ENCODE results near the gene GPR50.
A peak's percentile ranks its signal among the peaks of the same experiment; 100 is the strongest.

GPR50 gene

DNA sequence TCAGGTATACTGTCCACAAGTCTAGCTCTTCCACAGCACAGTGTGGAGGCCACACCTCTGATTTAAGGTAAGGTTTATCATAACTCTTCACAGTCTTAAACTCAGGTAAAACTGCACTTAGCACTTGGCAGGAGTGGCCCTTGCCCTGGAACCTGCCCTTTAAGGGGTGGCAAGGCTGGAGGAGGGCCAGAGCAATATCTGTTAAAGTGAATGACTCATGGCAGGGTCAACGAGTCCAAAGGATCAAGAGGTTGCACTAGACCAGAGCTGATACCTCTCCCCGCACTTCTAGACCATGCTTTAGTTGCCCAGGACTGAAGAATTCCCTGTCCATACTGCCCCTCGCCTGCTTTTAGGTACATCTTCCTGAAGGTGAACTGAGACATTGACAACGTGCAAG, 14.7 kb upstream of the GPR50 start:
- Histone ChIP-seq H2BK120ac (ENCODE audit: low read depth, low read length) (no peak overlapping the region), H3K27me3 (ENCODE audit: insufficient read depth, low read length, poor library complexity) (no peaks in the 10 kb centered on the region), H3K18ac (ENCODE audit: low read length) (no peak overlapping the region), H3K9ac (ENCODE audit: low read length) (no peak overlapping the region), H2AK5ac (ENCODE audit: low read length) (no peak overlapping the region), H2BK5ac (ENCODE audit: low read length) (no peak overlapping the region), H3K79me1 (ENCODE audit: low read length) (no peaks in the 10 kb centered on the region), H3K4ac (ENCODE audit: low read depth, low read length) (no peak overlapping the region), H3K4me3 (ENCODE audit: low read length) (no peak overlapping the region), H3K4me2 (ENCODE audit: low read length) (no peak overlapping the region), H3K4me1 (ENCODE audit: control insufficient read depth, low read depth, low read length) (no peaks in the 10 kb centered on the region), H3K27ac (ENCODE audit: low read depth, low read length) (no peak overlapping the region), H3K79me2 (ENCODE audit: control insufficient read depth, insufficient read depth, low read length) (no peaks in the 10 kb centered on the region), H4K5ac (ENCODE audit: low read length) (no peak overlapping the region), H4K8ac (ENCODE audit: low read depth, low read length) (no peak overlapping the region), H3K36me3 (ENCODE audit: control insufficient read depth, insufficient read depth, low read length) (no peaks in the 10 kb centered on the region), H2BK15ac (replicated peaks; ENCODE audit: low read depth) (no peak overlapping the region), H3K56ac (ENCODE audit: low read length) (no peak overlapping the region), H3K23ac (ENCODE audit: low read length) (no peak overlapping the region)
- WGBS (ENCODE audit: extremely low coverage, insufficient coverage, low lambda C conversion rate) = no CpG with 5 or more reads among the region's 4 CpGs
- no peak for DNase-seq

DNA sequence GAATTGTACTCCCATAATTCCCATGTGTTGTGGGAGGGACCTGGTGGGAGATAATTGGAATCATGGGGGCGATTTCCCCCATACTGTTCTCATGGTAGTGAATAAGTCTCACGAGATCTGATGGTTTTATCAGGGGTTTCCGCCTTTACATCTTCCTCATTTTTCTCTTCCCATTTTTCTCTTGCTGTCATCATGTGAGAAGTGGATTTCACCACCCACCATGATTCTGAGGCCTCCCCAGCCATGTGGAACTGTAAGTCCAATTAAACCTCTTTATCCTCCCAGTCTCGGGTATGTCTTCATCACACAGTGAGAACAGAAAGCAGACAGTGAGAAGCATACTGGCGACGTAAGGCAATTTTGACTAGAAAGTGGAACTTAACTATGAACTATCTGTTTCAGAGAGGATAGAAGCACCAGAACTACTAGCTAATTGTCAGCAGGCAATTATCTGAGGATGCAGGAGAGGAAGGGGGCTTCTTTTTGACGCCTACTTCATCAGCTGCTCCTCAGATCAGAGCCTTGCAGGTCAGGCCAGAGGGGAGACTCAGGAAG, 8.5 kb upstream of the GPR50 start:
- Histone ChIP-seq H2BK120ac (ENCODE audit: low read depth, low read length) (no peak overlapping the region), H3K79me2 (ENCODE audit: control insufficient read depth, insufficient read depth, low read length) (no peaks in the 10 kb centered on the region), H4K8ac (ENCODE audit: low read depth, low read length) (no peak overlapping the region), H3K36me3 (ENCODE audit: control insufficient read depth, insufficient read depth, low read length) (no peaks in the 10 kb centered on the region), H4K5ac (ENCODE audit: low read length) (no peak overlapping the region), H3K23ac (ENCODE audit: low read length) (no peak overlapping the region), H3K27me3 (ENCODE audit: insufficient read depth, low read length, poor library complexity) (no peaks in the 10 kb centered on the region), H3K56ac (ENCODE audit: low read length) (no peak overlapping the region), H3K4me2 (ENCODE audit: low read length) (no peak overlapping the region), H3K4me3 (ENCODE audit: low read length) (no peak overlapping the region), H2BK15ac (replicated peaks; ENCODE audit: low read depth) (no peak overlapping the region), H2AK5ac (ENCODE audit: low read length) (no peak overlapping the region), H3K79me1 (ENCODE audit: low read length) (no peaks in the 10 kb centered on the region), H3K4me1 (ENCODE audit: control insufficient read depth, low read depth, low read length) (no peaks in the 10 kb centered on the region), H3K27ac (ENCODE audit: low read depth, low read length) (no peak overlapping the region), H3K18ac (ENCODE audit: low read length) (no peak overlapping the region), H3K9ac (ENCODE audit: low read length) (no peak overlapping the region), H3K4ac (ENCODE audit: low read depth, low read length) (no peak overlapping the region), H2BK5ac (ENCODE audit: low read length) (no peak overlapping the region)
- DNase-seq = no peak
- WGBS (ENCODE audit: extremely low coverage, insufficient coverage, low lambda C conversion rate) = no CpG with 5 or more reads among the region's 7 CpGs

DNA sequence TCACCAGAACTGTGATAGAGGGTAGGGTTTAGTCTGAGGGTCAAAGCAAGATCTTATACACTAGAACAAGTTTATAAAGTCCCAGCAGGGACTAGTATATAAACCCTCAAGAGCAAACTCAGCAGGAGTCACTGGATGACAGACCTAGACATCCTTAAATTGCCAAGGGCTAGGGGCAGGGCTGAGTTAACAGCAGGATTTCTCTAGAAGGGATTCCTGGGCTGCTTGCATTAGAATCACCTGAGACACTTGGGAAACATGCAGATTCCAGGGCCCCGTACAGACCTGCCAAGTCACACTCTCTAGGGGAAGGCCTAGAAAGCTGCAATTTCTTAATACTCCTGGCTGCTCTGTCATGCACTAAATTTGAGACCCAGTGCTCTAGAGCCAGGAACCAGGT, 6.6 kb upstream of the GPR50 start:
- no peak overlapping the region for H2AK5ac ChIP-seq (ENCODE audit: low read length)
- no peak overlapping the region for H3K4me3 ChIP-seq (ENCODE audit: low read length)
- H3K36me3 ChIP-seq (ENCODE audit: control insufficient read depth, insufficient read depth, low read length) = no peaks in the 10 kb centered on the region
- H2BK120ac ChIP-seq (ENCODE audit: low read depth, low read length) = no peak overlapping the region
- H3K27ac ChIP-seq (ENCODE audit: low read depth, low read length) = no peak overlapping the region
- H2BK5ac ChIP-seq (ENCODE audit: low read length) = no peak overlapping the region
- H4K8ac ChIP-seq (ENCODE audit: low read depth, low read length) = no peak overlapping the region
- no peak overlapping the region for H3K18ac ChIP-seq (ENCODE audit: low read length)
- H3K4ac ChIP-seq (ENCODE audit: low read depth, low read length) = no peak overlapping the region
- H3K56ac ChIP-seq (ENCODE audit: low read length) = no peak overlapping the region
- H3K4me2 ChIP-seq (ENCODE audit: low read length) = no peak overlapping the region
- H3K9ac ChIP-seq (ENCODE audit: low read length) = no peak overlapping the region
- H3K79me2 ChIP-seq (ENCODE audit: control insufficient read depth, insufficient read depth, low read length) = no peaks in the 10 kb centered on the region
- H3K4me1 ChIP-seq (ENCODE audit: control insufficient read depth, low read depth, low read length) = no peaks in the 10 kb centered on the region
- no CpG with 5 or more reads among the region's 1 CpG for WGBS (ENCODE audit: extremely low coverage, insufficient coverage, low lambda C conversion rate)
- no peaks in the 10 kb centered on the region for H3K27me3 ChIP-seq (ENCODE audit: insufficient read depth, low read length, poor library complexity)
- H2BK15ac ChIP-seq (replicated peaks; ENCODE audit: low read depth) = no peak overlapping the region
- no peak overlapping the region for H4K5ac ChIP-seq (ENCODE audit: low read length)
- H3K79me1 ChIP-seq (ENCODE audit: low read length) = no peaks in the 10 kb centered on the region
- DNase-seq = peak; percentile 73
- H3K23ac ChIP-seq (ENCODE audit: low read length) = no peak overlapping the region

DNA sequence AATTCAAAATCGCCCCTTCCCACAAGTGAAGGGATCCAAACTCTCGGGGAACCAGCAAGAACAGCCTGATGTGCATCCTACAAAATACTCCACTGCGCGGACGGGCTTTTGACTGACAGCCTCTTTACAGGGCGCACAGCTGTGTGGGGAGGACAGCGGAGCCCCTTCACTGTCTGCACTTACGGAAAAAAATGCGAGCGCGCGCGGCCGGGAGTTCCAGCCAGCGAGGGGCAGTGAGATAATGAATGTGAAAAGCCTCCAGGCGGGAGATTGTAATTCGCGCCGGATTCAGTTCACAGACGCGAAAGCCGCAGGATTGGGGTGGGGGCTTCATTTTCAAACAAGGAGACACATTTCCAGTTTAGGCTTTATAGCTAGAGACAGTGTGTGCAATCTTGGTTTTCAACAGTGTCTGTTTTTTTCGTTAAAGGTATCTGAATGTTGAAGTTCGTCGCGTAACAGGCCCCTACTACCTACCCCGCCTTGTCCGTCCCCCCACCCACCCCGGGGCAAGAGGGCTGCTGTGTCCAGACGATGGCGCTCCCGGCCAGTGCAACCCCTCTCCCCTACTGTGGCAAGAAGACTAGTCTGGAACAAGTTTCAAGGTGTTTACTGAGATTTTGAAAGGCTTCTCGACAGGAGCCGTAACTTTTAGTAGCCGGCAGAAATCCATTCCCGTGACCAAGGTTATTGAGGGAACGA, 1.7 kb upstream of the GPR50 start:
- Histone ChIP-seq H3K27me3 (ENCODE audit: insufficient read depth, low read length, poor library complexity) (peaks cover 7% of the 10 kb centered on the region), H2BK15ac (replicated peaks; ENCODE audit: low read depth) (no peak overlapping the region), H2AK5ac (ENCODE audit: low read length) (no peak overlapping the region), H3K4me3 (ENCODE audit: low read length) (no peak overlapping the region), H3K27ac (ENCODE audit: low read depth, low read length) (no peak overlapping the region), H3K9ac (ENCODE audit: low read length) (peak overlapping the region; percentile 29), H4K8ac (ENCODE audit: low read depth, low read length) (no peak overlapping the region), H3K4me2 (ENCODE audit: low read length) (peak overlapping the region; percentile 29), H2BK5ac (ENCODE audit: low read length) (no peak overlapping the region), H3K56ac (ENCODE audit: low read length) (no peak overlapping the region), H3K23ac (ENCODE audit: low read length) (no peak overlapping the region), H3K4me1 (ENCODE audit: control insufficient read depth, low read depth, low read length) (no peaks in the 10 kb centered on the region), H3K18ac (ENCODE audit: low read length) (no peak overlapping the region), H3K79me2 (ENCODE audit: control insufficient read depth, insufficient read depth, low read length) (no peaks in the 10 kb centered on the region), H3K79me1 (ENCODE audit: low read length) (no peaks in the 10 kb centered on the region), H4K5ac (ENCODE audit: low read length) (no peak overlapping the region), H3K36me3 (ENCODE audit: control insufficient read depth, insufficient read depth, low read length) (no peaks in the 10 kb centered on the region), H2BK120ac (ENCODE audit: low read depth, low read length) (no peak overlapping the region), H3K4ac (ENCODE audit: low read depth, low read length) (no peak overlapping the region)
- DNase-seq = peak; percentile 67
- WGBS (ENCODE audit: extremely low coverage, insufficient coverage, low lambda C conversion rate) = no CpG with 5 or more reads among the region's 37 CpGs

DNA sequence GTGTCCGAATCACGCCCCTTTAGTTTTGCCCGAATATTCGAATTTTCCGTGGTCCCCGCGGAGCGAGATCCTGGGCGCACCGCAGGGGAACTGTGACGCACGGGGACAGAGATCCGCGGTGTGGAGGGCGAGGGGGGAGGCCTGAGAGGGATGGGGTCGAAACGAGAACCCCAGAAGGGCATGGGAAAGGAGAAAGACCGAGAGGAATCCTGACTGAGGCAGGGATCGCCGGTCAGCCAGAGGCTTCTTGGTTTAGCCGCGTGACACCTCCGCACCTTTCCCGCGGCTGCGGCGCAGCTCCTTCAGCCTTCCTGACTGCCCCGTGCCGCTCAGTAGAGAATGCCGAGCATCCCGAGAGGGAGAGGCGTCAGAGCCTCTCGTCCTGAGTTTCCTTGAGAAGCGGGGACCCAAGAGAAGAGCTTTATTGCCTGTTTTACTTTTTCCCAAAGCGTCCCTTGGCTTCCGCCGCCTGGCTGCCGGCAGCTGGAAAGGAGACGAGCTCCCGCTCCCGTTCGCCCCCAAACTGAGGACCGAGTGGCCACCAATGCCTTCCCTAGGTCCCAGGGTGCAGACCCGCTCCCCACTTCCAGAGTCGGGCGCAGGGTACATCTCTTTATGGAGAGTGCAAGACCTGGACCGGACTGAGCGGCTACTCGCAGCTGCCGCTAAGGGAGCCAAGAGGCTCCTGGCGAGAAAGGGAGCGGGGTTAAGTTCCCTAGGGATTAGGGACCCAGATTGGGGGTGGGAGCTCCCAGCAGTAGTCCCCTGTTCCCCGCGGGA, 911 bp upstream of the GPR50 start:
- H3K23ac ChIP-seq (ENCODE audit: low read length) = no peak overlapping the region
- no peaks in the 10 kb centered on the region for H3K4me1 ChIP-seq (ENCODE audit: control insufficient read depth, low read depth, low read length)
- no peaks in the 10 kb centered on the region for H3K36me3 ChIP-seq (ENCODE audit: control insufficient read depth, insufficient read depth, low read length)
- no peak overlapping the region for H2BK15ac ChIP-seq (replicated peaks; ENCODE audit: low read depth)
- no peaks in the 10 kb centered on the region for H3K79me2 ChIP-seq (ENCODE audit: control insufficient read depth, insufficient read depth, low read length)
- no peak overlapping the region for H4K5ac ChIP-seq (ENCODE audit: low read length)
- no peak overlapping the region for H2AK5ac ChIP-seq (ENCODE audit: low read length)
- no peak for DNase-seq
- H3K18ac ChIP-seq (ENCODE audit: low read length) = no peak overlapping the region
- H2BK5ac ChIP-seq (ENCODE audit: low read length) = no peak overlapping the region
- no peaks in the 10 kb centered on the region for H3K79me1 ChIP-seq (ENCODE audit: low read length)
- H3K4ac ChIP-seq (ENCODE audit: low read depth, low read length) = no peak overlapping the region
- no peak overlapping the region for H2BK120ac ChIP-seq (ENCODE audit: low read depth, low read length)
- peaks cover 7% of the 10 kb centered on the region for H3K27me3 ChIP-seq (ENCODE audit: insufficient read depth, low read length, poor library complexity)
- H4K8ac ChIP-seq (ENCODE audit: low read depth, low read length) = no peak overlapping the region
- H3K9ac ChIP-seq (ENCODE audit: low read length) = peak overlapping the region; percentile 29
- no CpG with 5 or more reads among the region's 54 CpGs for WGBS (ENCODE audit: extremely low coverage, insufficient coverage, low lambda C conversion rate)
- H3K4me2 ChIP-seq (ENCODE audit: low read length) = peak overlapping the region; percentile 29
- no peak overlapping the region for H3K4me3 ChIP-seq (ENCODE audit: low read length)
- no peak overlapping the region for H3K27ac ChIP-seq (ENCODE audit: low read depth, low read length)
- H3K56ac ChIP-seq (ENCODE audit: low read length) = no peak overlapping the region
